ENCODE measurements around the gene SOX4. TPM values are rescaled to one million over a fixed set of nuclear protein-coding genes. Genes with fewer than 3 reads are reported as not detected.
A peak's percentile ranks its signal among the peaks of the same experiment; 100 is the strongest.

The SOX4 gene
- total RNA-seq, 3 donors from 2014 or later = 18.2 to 71.0 (median 48.8) TPM

DNA sequence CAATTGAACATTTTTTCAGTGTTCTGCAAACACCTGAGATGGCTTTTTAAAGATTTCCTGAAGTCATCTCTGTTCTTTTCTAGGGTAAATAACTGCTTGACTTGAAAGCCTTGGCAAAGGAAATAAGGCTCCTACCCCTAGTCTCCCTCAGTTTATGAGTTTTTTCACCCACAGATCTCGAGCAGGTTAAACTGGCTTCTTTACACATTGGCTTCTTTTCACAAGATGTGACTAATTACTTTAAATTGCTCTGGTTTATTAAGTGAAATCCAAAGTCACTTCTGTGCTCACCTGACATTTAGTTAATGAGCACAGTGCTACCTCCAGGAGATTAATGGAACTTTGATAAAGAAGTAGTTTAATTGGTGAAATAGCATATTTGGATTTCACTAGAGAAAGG, 33.2 kb downstream of the SOX4 start:
- intact Hi-C loops (cut with DNase I; ENCODE audit: low total_unique reads) = no loop called here

GRCh38 chr6:21628160-21628559, 34.6 kb downstream of the SOX4 start:
- Histone ChIP-seq H3K9me3 (no peaks in the 10 kb centered on the region), H3K4me1 (no peaks in the 10 kb centered on the region), H3K27me3 (no peaks in the 10 kb centered on the region), H3K27ac (no peak overlapping the region), H3K4me3 (no peak overlapping the region), H3K36me3 (no peaks in the 10 kb centered on the region)
- no peak for TF ChIP-seq POLR2A (IDR thresholded peaks at IDR 0.05)
- no peak for TF ChIP-seq POLR2AphosphoS5 (IDR thresholded peaks at IDR 0.05)
- TF ChIP-seq CTCF (IDR thresholded peaks at IDR 0.05) = no peak
- DNase-seq (ENCODE audit: low spot score in 2 of 2) = no peak
- intact Hi-C loops (cut with DNase I; ENCODE audit: low total_unique reads) = no loop called here

More for the DNA sequence above, 33.2 kb downstream of the SOX4 start:
- H3K4me3 ChIP-seq = no peak overlapping the region
- no peak for TF ChIP-seq POLR2A (IDR thresholded peaks at IDR 0.05)
- H3K36me3 ChIP-seq = no peaks in the 10 kb centered on the region
- no peaks in the 10 kb centered on the region for H3K27me3 ChIP-seq
- H3K4me1 ChIP-seq = no peaks in the 10 kb centered on the region
- H3K27ac ChIP-seq = no peak overlapping the region
- no peak for DNase-seq (ENCODE audit: low spot score in 2 of 2)
- no peaks in the 10 kb centered on the region for H3K9me3 ChIP-seq

DNA sequence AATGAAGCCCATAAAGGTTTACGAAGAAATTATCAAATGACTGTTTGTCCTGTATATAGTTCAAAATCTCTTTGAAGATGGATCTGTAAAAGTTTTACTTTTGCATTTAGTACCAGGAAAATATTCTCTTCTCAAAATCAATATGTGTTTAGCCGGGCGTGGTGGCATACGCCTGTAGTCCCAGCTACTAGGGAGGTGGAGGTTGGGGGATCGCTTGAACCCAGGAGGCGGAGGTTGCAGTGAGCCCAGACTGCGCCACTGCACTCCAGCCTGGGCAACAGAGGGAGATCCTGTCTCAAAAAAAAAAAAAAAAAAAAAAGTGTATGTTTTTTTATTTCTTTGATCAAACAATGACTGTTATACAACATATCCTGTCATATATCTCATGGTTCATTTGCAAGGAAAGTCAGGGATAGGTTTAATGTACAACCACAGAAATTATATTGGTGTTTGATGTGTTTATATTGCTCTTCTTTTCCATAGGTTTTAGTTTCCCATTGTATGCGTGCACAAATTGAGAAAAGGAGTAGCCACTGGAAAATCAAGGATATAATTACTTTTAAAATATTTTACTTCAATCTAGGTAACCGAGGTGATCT, 40.1 kb downstream of the SOX4 start:
- no peak for DNase-seq (ENCODE audit: low spot score in 2 of 2)
- Histone ChIP-seq H3K27ac (no peak overlapping the region), H3K27me3 (no peaks in the 10 kb centered on the region), H3K9me3 (no peaks in the 10 kb centered on the region), H3K4me1 (no peaks in the 10 kb centered on the region), H3K4me3 (no peak overlapping the region), H3K36me3 (no peaks in the 10 kb centered on the region)
- intact Hi-C loops (cut with DNase I; ENCODE audit: low total_unique reads) = no loop called here
- TF ChIP-seq CTCF (IDR thresholded peaks at IDR 0.05) = no peak
- TF ChIP-seq POLR2A (IDR thresholded peaks at IDR 0.05) = no peak
- TF ChIP-seq POLR2AphosphoS5 (IDR thresholded peaks at IDR 0.05) = no peak

GRCh38 chr6:21634582-21634981, 41.0 kb downstream of the SOX4 start:
- intact Hi-C loops (cut with DNase I; ENCODE audit: low total_unique reads) = no loop called here
- H3K27ac ChIP-seq = peak overlapping the region in 1 of 2 donors; percentile 53
- DNase-seq (ENCODE audit: low spot score in 2 of 2) = no peak

DNA sequence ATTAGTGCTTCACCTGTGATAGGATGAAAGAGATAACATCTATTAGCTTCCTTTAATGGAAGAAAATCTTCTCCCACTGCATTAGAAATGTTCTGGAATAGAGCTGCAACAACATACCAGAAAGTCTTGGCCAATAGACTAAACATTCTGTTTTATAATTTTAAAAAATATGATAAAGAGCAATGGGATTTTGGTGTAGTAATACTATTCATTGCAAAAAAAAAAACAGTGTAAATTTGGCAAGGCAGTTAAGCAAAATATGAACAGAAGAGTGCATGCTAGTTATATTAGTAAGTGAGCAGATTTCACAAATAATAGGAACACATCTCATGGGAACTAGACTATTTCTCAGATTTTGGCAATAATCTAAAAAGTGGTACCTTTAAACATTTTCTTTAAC, 43.3 kb downstream of the SOX4 start:
- intact Hi-C loops (cut with DNase I; ENCODE audit: low total_unique reads) = no loop called here
- DNase-seq (ENCODE audit: low spot score in 2 of 2) = no peak
- Histone ChIP-seq H3K4me1 (no peaks in the 10 kb centered on the region), H3K36me3 (no peaks in the 10 kb centered on the region), H3K9me3 (no peaks in the 10 kb centered on the region), H3K27ac (no peak overlapping the region), H3K4me3 (no peak overlapping the region), H3K27me3 (no peaks in the 10 kb centered on the region)
- TF ChIP-seq POLR2A (IDR thresholded peaks at IDR 0.05) (no peak), CTCF (IDR thresholded peaks at IDR 0.05) (no peak), POLR2AphosphoS5 (IDR thresholded peaks at IDR 0.05) (no peak)

More at GRCh38 chr6:21634582-21634981, 41.0 kb downstream of the SOX4 start:
- Histone ChIP-seq H3K4me3 (no peak overlapping the region), H3K27me3 (no peaks in the 10 kb centered on the region), H3K4me1 (no peaks in the 10 kb centered on the region), H3K36me3 (no peaks in the 10 kb centered on the region), H3K9me3 (no peaks in the 10 kb centered on the region)
- TF ChIP-seq POLR2AphosphoS5 (IDR thresholded peaks at IDR 0.05) = no peak
- no peak for TF ChIP-seq POLR2A (IDR thresholded peaks at IDR 0.05)
- no peak for TF ChIP-seq CTCF (IDR thresholded peaks at IDR 0.05)

DNA sequence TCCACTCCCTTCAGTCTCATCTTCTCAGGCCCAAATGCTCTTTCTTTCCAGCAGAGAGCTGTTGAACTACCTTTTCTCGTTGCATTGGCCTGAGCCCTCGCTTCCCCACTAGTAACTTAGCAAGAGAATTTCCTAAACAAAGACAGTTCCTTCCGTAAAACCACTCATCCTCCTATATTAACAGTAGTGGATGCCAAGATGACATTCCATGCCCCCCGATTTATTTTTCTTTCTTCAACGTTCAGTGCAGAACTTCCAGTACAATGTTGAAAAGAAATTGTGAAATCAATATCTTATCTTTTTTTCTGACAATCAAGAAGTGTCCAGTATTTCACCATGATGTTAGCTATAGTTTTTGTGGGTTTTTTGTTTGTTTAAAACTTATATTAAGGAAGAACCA, 45.8 kb downstream of the SOX4 start:
- Histone ChIP-seq H3K36me3 (no peaks in the 10 kb centered on the region), H3K27me3 (no peaks in the 10 kb centered on the region), H3K27ac (no peak overlapping the region), H3K4me1 (no peaks in the 10 kb centered on the region), H3K9me3 (no peaks in the 10 kb centered on the region), H3K4me3 (no peak overlapping the region)
- DNase-seq (ENCODE audit: low spot score in 2 of 2) = no peak
- intact Hi-C loops (cut with DNase I; ENCODE audit: low total_unique reads) = no loop called here
- TF ChIP-seq POLR2AphosphoS5 (IDR thresholded peaks at IDR 0.05) (no peak), CTCF (IDR thresholded peaks at IDR 0.05) (no peak), POLR2A (IDR thresholded peaks at IDR 0.05) (no peak)

Data from breast epithelium (tissue), 4 donors.